GM21390 (cell line): ENCODE data around the gene CHCT1.
"Not testable (repeated sequence)": the region's sequence is repeated elsewhere in the genome, so short reads cannot be mapped to it uniquely, and the experiment has no call there.

Experiments used
- ATAC-seq: cut with Tn5 transposase; IDR thresholded peaks from one replicate; pipeline ENCODE4 v1.9.1; 2021; ENCODE audit not compliant: unreplicated experiment

The CHCT1 gene

DNA sequence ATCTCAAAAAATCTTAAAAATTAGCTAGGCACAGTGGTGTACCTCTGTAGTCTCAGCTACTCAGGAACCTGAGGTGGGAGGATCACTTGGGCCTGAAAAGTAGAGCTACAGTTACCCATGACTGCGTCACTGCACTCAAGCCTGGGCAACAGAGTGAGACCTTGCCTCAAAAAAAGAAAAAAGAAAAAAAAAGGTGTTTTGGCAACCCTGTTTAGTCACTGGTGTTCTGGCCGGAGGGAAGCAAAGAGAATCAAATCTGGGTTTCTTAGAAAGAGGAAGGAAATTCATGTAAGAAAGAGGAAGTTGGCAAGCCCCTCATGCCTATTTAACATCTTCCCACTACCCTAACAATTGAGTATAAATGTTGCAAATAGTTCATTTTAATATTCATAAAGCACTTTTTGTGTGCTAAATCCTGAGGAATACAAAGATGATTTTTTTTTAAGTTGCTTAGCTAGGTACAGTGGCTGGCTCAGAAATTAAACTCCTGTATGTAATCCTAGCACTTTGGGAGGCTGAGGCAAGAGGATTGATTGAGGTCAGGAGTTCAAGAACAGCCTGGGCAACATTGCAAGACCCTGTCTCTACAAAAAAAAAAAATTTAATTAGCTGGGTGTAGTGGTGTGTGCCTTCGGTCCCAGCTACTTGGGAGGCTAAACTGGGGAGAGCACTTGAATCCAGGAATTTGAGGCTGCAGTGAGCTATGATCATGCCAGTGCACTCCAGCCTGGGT, 23.9 kb upstream of the CHCT1 start:
- ATAC-seq: peak; percentile 51

DNA sequence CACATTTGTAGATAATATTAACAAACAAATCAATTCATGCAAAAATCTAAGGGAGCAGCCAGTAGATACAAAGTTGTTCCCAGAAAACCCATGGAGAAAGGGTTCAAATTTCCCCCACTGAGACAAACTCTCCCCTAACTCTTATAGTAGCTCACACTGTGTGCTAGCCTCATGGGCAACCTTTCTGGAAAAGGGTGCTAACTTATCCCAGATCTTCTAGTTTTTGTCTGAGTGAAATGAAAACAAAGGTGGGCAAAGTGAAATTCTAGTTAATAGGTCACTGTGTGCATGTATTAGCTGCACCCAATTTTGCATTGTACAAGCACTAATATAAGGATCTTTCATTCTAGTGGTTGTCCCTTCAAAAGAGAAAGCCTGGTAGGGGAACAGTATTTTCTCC, 20.5 kb upstream of the CHCT1 start:
- ATAC-seq: no peak

DNA sequence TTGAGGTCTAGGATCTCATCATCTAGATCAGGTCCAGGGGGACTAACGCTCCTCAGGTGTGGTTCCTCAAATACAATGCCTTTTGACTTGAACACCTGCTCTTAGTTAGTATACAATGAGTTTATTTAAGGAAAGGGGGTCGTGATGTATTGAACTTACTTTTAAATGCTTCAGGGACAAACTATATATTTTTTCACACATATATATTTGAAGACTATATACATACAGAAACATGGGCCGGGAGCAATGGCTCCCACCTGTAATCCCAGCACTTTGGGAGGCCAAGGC, 18.8 kb upstream of the CHCT1 start:
- ATAC-seq: no peak

DNA sequence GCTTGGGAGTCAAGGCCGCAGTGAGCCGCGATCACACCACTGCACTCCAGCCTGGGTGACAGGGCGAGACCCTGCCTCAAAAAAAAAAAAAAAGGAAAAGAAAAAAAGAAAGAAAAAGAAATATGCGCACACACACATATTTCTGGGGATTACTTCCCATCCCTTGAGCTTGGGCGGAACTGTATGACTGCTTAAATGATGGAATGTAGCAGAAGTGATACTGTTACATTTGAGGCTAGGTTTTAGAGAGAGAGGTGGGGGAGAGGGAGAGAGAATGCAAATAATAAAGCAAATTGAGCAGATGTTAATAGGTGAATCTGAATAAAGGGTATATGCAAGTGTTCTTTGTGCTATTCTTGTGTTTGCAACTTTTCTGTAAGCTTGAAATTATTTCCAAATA, 18.3 kb upstream of the CHCT1 start:
- no peak for ATAC-seq

DNA sequence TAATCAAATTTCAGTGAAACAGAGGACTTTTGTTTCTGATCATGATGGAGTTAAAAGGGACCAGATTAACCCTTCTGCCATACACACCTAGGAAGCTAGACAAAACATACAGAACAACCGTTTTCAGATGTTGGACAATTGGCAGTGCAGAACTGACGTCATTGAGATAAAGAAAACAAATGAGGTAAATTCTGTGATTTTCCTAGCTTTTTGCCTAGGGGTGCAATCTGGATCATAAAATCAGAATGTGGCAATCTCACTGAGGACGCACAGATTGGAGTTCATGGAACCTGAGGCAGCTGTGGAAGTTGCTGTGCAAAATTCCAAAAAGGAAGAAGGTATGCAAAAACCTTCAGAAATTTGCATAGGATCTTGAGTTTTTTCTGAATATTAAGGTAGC, 15.4 kb upstream of the CHCT1 start:
- ATAC-seq: no peak

DNA sequence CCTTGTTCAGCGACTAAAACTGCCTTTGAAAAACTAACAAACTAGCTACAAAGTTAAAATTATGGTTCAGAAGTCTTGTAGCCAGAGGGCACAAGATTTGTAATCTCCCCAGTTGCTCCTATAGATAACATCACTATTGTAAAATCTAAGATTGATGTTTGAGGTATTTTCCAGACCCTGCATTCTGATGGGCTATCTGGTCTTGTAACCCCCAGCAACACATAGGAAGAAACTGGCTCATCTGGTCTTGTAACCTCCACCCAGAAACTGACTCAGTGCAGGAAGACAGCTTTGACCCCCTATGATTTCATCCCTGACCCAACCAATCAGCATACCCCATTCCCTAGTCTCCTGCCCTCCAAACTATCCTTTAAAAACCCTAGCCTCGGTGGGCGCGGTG, 12.3 kb upstream of the CHCT1 start:
- ATAC-seq: no peak

DNA sequence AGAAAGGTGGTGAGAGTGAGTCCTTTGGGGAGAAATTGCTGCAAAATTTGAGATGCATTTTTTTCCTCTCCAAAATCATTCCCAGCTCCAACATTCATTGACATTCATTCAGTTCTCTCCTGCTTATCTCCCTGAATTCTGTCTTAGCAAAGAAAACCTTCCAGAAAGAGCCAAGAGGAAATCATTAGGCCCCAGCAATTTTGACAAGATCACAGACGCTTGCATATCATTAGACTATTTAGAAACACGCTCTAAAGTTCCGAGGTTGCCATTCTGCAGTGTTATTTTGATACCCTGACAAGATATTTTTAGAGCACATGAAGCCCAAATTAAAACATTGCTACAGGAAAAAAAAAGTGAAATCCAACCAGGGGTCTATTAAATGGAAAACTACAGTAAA, 9.6 kb upstream of the CHCT1 start:
- ATAC-seq: no peak

DNA sequence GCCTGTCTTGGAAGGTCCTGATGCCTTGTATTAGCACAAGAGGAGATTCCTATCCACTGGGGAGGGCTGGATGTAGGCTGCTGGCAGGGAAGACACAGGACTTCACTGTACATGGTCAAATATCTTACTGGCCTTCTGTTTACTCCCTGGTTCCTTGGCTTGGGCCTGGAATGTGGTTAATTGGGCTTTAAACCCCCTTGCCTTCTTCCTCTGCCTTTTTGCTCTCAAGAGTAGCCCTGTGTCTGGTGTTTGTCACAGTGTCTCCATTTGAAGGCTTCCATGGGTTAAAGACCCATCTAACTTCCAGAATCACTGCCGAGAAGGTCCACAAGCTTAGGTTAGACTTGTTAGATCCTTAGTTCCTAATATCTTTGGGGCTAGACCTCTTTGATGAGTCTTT, 7.1 kb upstream of the CHCT1 start:
- ATAC-seq: no peak

DNA sequence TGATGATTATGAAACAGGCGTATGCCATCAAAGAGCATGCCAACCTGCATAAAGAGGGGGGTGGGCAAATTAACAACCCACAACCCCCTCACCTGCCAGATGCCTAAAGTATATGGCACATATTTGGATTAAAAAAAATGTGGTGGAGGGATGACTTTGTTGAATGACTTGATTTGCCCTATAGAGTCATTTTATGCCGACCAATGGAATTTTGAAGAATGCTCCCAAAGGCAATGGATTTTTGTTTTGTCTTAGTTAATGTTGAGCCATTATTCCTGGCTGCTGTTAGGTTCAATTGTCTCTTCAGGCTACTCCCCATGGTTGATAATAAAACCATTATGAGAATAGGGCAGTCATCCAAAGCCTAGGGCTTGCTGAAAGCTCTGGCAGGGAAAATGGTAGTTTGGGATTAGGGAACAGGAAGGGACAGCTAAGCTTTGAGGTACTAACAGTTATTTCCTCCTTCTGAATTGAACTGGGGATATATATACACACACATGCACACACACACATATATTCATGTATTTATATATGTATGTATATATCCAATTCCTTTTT, 5.8 kb upstream of the CHCT1 start:
- no peak for ATAC-seq

DNA sequence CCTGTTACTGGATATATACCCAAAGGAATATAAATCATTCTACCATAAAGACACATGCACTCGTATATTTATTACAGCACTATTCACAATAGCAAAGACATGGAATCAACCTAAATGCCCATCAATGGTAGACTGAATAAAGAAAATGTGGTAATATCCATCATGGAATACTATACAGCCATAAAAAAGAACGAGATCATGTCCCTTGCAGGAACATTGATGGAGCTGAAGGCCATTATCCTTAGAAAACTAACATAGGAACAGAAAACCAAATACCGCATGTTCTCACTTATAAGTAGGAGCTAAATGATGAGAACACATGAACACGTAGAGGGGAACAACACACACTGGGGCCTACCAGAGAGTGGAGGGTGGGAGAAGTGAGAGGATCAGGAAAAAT, 3.3 kb upstream of the CHCT1 start:
- ATAC-seq: not testable (repeated sequence)

DNA sequence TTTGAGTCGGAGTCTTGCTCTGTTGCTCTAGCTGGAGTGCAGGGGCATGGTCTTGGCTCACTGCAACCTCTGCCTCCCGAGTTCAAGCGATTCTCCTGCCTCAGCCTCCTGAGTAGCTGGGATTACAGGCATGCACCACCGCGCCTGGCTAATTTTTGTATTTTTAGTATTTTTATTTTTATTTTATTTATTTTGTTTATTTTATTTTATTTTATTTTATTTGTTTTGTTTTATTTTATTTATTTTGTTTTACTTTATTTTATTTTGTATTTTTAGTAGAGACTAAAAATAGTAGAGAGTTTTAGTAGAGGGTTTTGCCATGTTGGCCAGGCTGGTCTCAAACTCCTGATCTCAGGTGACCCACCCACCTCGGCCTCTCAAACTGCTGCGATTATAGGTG, 2.4 kb upstream of the CHCT1 start:
- not testable (repeated sequence) for ATAC-seq

DNA sequence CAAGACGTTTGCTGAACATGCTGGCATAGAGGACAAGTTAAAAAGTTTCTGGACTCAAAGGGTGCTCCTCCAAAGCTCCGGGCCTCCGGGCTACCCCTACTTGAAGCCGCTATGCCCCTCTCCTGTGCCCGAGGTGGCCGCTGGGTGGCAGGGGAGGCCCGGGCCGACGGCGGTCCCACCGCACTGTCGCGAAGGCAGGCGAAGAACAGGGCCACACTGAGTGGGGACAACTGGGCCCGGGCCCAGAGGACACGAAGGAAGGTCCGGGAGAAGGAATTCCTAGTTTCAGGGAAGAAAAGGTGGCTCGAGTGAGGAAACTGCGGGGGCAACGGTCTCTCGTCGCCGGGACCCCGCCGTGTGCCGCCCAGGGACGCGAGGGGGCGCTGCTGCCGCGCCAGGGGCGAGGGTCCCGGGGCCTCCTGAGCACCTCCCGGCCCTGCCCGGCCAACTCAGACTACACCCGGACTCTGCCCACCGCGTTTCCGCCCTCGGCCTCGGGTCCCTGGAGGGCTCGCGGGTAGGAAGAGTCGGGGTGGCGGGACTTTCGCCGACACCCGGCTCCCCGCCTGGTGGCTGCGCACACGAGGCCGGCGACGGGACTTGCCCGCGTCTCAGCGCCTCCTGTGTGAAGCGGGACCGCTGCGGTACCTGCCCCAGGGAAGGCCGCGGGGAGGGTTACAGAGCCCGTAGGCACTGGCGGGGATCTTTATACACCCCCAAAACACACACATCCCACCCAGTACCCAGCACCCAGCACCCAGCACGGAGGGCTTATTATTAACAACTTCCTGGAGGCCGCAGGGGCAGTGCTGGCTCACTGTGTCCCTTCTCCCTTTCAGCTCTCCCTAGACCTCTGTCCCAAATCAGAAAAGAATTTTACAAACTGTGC, 772 bp upstream of the CHCT1 start:
- ATAC-seq: peak; percentile 92

DNA sequence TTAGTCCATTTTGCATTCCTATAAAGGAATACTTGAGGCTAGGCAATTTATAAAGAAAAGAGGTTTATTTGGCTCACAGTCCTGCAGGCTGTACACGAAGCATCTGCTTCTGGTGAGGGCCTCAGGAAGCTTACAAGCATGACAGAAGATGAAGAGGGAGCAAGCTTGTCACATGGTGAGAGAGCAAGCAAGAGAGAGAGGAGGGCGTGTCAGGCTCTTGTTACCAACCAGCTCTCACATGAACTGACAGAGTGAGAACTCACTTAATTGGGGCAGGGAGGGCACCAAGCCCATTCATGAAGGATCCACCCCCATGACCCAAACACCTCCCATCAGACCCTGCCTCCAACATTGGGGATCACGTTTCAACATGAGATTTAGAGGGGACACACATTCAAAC, 1.6 kb downstream of the CHCT1 start:
- no peak for ATAC-seq

DNA sequence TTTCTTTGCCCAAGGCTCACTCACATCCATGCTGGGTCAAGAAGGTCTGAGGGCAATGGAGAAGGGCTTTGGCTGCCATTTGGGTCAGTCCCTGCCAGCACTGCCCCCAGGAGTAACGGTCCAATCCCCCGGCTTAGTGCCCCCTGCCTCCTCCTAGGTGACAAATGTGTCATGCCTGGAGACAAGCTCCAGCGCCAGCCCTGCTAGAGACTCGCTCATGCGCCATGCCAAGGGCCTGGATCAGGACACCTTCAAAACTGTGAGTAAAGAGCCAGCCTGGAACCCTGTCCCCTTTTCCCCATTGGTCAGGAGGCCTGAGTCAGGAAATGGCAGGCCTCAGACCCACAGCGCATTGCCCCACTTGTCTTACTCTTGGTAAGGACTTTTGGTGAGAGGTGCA, 3.3 kb downstream of the CHCT1 start:
- ATAC-seq: no peak

DNA sequence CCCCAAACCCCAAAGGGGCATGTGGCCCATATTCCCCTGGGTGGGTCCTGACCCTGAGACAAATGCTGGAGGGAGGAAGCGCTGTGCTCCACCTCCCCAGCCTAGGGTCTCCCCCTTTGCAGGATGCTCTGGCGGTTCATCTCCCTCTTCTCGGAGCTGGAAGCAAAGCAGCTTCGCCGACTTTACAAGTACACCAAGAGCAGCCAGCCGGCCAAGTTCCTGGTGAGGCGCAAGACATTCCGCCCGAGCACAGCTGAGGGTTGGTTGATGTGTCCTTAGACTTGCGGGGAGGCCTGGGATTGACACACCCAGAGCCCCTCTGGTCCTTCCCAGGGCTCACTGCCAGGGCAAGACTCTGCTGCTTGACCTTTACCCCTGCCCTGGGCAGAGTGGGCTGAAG, 4.3 kb downstream of the CHCT1 start:
- no peak for ATAC-seq

DNA sequence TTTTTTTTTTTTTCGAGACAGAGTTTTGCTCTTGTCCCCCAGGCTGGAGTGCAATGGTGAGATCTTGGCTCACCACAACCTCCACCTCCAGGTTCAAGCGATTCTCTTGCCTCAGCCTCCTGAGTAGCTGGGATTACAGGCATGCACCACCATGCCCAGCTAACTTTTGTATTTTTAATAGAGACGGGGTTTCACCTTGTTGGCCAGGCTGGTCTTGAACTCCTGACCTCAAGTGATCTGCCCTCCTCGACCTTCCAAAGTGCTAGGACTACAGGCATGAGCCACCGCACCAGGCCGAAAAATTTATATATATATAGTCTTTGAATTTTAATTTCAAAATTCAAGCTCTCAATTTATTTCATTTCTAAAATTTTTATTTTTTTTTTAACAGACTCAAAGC, 6.2 kb downstream of the CHCT1 start:
- not testable (repeated sequence) for ATAC-seq

DNA sequence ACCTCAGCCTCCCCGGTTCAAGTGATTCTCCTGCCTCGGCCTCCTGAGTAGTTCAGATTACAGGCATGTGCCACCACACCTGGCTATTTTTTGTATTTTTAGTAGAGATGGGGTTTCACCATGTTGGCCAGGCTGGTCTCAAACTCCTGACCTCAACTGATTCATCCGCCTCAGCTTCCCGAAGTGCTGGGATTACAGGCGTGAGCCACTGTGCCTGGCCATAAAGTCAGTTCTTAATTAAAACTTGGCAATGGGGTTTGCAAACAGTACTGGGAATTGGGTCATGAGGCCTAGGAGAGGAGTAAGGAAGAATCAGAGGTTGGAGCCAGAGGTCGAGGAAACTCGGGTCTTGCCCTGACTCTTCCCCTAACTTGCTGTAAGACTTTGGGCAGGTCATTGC, 8.3 kb downstream of the CHCT1 start:
- not testable (repeated sequence) for ATAC-seq

DNA sequence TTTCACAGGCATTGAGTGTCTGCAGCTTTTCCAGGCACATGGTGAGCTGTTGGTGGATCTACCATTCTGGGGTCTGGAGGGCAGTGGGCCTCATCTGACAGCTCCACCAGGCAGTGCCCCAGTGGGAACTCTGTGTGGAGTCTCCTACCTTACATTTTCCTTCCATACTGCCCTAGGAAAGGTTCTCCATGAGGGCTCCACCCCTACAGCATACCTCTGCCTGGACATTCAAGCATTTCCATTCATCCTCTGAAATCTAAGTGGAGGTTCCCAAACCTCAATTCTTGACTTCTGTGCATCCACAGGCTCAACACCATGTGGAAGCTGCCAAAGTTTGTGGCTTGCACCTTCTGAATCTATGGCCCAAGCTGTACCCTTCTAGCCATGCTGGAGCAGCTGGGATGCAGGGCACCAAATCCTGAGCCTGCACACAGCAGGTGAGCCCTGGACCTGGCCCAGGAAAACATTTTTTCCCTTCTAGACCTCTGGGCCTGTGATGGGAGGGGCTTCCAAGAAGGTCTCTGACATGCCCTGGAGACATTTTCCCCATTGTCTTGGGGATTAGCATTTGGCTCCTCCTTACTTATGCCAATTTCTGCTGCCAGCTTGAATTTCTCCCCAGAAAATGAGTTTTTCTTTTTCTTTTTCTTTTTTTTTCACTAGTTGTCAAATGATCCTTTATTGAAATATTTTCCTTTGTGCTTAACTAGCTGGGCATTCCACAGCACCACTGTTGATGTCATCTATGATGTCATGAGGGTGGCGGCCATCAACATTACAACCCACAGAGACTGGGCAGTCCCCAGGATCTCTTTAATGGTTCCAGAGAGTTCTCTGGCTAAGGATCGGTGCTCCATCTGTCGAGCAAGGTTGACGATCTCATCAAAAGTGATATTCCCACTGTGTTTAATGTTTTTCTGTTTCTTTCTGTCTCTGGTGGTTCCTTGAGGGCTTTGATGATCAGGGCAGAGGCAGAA, 11.0 kb downstream of the CHCT1 start:
- not testable (repeated sequence) for ATAC-seq

DNA sequence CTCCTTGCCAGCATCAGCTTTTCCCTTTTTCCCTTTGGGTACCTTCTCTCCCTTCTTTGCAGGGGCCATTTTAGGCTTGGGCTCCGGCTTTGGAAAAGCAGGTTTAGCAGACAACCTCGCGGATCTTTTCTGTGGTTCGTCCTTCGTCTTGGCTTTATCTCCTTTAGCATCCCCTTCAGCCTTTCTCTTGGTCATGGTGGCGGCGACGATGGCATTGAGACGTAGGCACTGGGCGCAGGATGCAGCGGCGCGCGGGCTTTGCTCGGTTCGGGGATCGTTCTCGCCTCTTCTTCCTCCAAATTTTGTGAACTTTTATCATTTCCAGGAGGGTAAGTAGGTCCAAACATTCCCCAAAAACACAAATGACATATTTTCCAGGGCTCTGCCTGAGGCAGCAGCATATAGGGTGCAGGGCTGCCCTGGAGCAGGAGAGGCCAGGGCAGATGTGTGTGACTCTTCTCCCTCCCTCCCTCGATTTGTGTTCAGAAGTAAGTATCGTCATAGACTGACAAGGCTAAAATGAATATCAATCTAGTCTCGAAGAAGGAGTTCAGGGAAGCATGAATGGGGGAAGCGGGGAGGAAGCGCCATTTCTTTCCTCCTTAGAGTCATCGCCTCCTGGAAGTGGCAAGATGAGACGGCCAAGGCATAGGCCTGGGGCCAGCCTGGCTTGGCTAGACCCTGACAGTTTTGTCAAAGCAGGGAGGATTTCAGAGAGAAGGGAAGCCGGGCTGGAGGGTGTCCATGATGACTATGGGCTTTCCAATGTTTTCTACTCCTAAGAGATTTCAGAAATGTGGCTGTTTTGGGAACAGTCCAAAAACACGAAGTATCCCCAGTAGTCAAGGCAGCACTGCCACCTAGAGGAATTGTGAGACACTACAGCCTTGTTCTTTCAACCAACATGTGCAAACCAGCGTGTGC, 13.2 kb downstream of the CHCT1 start:
- ATAC-seq: no peak

DNA sequence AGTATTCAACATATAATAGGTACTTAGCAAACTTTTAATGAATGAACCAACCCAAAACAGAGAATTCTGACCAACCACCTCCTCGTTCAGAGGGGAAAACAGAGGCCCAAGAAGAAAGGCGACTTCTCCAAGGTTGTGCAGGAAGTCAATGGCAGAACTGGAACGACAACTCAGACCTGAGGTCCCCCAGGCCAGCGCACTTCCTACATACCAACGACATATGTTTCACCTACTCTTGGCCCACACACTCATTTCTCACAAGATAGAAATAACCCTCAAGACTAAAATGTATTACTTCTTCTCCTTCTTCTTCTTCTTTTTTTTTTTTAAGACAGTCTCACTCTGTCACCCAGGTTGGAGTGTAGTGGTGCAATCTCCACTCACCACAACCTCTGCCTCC, 14.4 kb downstream of the CHCT1 start:
- no peak for ATAC-seq
